Activated T-cell treated with anti-CD3 and anti-CD28 coated beads, Interleukin-2, amount 50 U/mL, for 1 hour (primary cell): Measurements from ENCODE around the gene CDHR5.

Source experiments
- DNase-seq: peaks from one replicate; pipeline ENCODE4 v3.0.0-alpha.2; 2020

CDHR5 gene

DNA sequence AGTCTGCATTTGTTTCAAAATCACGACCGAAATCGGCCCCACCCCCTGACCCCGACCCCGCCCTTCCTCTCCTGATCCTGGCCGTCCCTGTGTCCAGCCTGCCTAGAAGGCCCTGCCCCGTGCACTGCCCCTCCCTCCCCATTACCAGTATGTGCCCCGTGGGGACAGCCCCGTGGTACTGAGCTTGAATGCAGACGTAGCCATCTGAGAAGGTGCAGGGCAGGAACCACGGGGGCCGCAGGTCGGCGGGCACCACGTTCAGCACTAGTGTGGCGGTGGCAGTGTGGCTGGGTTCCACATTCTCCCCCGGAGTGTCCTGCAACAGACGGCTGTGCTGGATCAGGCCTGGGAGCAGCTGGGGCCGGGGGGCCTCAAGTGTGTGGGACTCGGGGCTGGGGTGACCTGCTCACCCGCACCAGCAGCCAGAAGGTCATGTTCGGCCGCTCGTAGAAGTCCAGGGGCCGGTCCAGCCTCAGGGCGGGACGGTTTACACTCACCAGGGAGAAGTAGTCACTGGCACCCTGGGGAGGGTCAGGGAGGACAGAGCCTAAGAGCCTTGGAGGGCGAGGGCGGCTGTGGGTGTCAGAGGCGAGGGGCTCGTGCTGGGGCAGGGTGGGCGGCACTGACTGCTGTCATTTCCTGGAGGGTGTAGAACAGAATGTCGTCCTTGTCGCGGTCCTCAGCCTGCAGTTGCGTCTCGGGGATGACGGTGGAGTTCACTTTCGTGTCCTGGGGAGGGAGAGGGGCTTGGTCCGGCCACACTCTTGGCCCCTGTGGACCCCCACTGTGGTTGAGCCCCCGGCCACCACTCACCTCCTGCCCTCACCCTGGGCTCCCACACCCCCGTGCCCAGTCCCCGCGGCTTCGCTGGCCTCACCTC lies 3.6 kb downstream of the CDHR5 start:
- DNase-seq, result no peak

GRCh38 chr11:620201-620600 lies 4.6 kb downstream of the CDHR5 start:
- DNase-seq, result no peak

DNA sequence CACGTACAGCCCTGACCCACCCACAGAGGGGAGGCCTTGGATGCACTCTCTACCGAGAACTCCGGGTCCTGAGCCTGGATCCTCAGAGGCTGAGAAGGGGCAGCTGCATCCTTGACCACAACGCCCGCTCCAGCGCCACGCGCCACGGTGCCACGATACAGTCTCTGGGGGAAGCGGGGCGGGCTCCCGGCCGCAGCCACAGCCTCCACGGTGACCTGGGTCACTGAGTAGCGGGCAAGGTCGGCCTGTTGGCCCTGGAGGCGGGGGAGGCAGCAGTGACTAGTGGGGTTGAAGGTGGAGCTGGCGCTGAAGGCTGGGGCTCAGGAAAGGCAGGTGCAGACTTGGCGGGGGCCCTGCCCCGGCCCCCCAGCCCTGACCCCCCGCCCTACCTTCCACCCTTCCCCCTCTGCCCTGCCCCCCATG lies 5.1 kb downstream of the CDHR5 start:
- no peak for DNase-seq

DNA sequence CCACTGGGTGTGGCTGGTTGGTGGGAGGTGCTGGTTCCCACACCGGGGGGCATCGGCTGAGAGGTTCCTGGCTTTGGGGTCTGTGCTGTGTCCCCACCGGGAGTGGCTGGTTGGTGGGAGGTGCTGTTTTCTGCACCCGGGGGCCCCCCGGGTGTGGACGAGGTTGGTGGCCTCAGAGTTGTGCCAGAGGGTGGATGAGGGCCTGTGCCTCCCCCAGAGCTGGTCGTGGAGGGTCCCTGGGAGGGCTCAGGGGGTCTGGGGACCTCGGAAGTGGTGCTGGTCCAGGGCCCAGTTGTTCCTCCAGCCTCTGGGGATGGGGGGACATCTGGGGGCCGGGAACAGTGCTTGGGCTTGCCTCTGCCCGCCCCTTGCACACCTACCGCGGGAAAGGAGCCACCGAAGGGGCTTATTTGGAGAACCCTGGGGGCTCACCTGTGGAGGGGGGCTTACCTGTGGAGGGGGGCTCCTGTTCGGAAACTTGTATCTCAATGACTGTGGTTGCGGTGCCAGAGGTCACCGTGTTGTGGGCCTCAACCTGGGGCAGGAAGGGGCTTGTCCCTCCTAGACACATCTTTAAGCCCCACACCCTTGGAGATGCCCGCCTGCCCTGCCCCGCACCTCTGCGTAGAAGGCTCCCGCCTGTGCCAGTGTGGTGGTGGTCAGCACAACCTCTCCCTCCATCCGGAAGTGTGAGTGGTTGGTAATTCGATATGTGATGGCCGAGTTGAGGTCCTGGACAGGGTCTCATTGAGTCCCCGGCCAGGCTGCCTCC lies 5.7 kb downstream of the CDHR5 start:
- no peak for DNase-seq

GRCh38 chr11:617912-618682 lies 6.7 kb downstream of the CDHR5 start:
- DNase-seq, result no peak

GRCh38 chr11:617199-617911 lies 7.4 kb downstream of the CDHR5 start:
- DNase-seq, result no peak

GRCh38 chr11:616320-617198 lies 8.2 kb downstream of the CDHR5 start:
- no peak for DNase-seq

DNA sequence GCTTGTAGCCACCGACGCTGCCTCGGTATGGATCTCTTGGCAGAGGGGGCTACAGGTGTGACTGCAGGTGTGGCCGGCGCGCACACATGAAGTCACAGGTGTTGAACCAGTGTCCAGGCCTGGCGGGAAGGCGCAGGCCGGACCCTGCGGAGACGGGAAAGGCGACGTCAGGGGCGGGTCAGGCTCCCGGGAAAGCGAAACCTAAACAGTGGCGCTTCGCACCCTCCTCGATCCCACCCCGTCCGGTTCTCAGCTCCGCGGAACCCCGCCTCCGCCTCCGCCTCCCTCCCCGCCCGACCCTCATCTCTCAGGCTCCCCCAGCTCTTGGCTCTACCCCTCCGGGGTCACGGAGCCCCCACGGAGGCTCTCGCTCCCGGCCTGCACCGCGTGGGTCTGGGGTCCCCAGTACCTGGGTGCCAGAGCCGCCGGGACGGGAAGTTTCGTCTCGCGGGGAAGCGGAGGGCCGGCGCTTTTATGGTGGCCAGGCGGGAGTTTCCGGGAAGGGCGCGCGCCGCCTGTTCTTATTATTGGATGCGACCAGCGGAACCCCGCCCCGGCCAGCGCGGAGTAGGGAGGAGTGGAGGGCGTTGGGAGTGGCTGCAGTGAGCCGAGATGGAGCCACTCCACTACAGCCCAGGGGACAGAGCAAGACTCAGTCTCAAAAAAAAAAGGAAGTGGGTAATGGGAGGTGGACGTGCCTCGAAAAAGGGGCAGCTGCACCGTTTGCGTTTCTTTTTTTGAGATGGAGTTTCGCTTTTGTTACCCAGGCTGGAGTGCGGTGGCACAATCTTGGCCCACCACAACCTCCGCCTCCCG lies 9.0 kb downstream of the CDHR5 start, which contains the start of gene IRF7:
Gene IRF7, minus strand, starts transcription at position 447 of the 816 bp plus-strand sequence. CDS start 586 bp downstream, outside the sequence.
- peak; percentile 86 for DNase-seq

GRCh38 chr11:614623-615503 lies 9.9 kb downstream of the CDHR5 start:
- DNase-seq, result no peak

GRCh38 chr11:614021-614622 lies 10.6 kb downstream of the CDHR5 start:
- DNase-seq, result no peak

DNA sequence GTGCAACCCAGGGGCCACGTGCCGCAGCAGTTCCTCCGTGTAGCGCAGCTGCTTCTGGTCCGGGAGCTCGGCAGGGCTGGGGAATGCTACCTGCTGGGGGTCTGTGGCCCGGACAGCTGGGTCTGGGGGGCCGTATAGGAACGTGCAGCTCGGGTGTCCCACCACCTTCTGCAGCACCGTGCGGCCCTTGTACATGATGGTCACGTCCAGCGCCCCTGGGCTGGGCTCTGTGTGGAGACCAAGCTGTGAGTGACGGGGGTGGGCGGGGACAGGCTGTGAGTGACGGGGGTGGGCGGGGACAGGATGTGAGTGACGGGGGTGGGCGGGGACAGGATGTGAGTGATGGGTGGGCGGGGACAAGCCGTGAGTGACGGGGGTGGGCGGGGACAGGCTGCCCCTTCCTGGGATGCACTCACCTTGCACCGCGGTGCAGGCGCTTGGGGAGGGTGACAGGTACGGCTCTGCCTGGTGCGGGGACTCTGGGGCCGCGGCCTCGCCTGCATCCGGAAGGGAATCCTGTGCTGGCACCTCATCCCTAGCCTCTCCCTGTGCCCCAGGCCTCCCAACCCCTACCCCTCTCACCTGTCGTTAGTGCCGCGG lies 11.3 kb downstream of the CDHR5 start:
- DNase-seq, result peak; percentile 82

GRCh38 chr11:612961-613300 lies 11.8 kb downstream of the CDHR5 start:
- DNase-seq, result no peak

DNA sequence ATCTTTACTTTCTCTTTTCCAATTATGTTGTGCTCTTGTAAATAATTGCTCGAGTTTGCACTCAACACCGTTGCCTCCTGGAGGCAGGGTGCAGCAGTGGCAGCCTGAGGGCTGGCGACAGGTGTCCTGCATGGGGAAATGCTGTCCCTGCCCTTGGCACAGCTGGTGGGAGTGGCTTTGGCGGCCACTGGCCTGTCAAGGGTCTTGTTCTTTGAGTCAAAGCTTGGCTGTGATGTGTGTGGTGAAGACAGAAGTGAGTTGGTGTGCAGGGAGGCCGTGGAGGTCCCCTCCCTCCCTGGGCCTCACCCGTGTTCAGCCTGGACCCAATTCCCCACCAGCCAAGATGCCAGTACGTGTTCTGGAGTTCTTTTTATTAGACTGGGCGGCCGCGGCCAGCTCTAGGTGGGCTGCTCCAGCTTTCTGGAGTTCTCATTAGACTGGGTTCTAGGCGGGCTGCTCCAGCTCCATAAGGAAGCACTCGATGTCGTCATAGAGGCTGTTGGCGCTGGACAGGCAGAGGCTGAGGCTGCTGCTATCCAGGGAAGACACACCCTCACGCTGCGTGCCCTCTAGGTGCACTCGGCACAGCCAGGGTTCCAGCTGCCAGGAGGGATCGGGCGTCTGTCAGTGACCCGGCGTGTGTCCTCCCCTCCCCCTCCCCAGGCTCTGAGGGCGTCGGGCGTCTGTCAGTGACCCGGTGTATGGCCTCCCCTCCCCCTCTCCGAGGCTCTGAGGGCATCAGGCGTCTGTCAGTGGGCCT lies 12.4 kb downstream of the CDHR5 start:
- DNase-seq, result peak; percentile 44

- DNase-seq, result no peak
These were observed 13.5 kb downstream of the CDHR5 start for GRCh38 chr11:611001-611996.

GRCh38 chr11:610146-610801 lies 14.5 kb downstream of the CDHR5 start:
- DNase-seq, result no peak

GRCh38 chr11:609341-609811 lies 15.4 kb downstream of the CDHR5 start:
- no peak for DNase-seq
